Lower leg skin (tissue), 4 donors: ENCODE results near the gene MUC22. TPM values are rescaled to one million over a fixed set of nuclear protein-coding genes. Genes with fewer than 3 reads are reported as not detected.
"Not testable (repeated sequence)": the region's sequence is repeated elsewhere in the genome, so short reads cannot be mapped to it uniquely, and the experiment has no call there.

Source experiments
- DNase-seq, 2 donors: peaks; one replicate each; pipeline ENCODE4 v3.0.0-alpha.2; 2019; ENCODE audit warnings: low spot score in 2 of 2
- H3K4me3 ChIP-seq: fragments of 200-600 bp; sonication (generic); 2 replicates; pipeline ENCODE4 v1.5.1; 2017; ENCODE audit warnings: mild to moderate bottlenecking, low read depth; ENCODE audit not compliant: poor library complexity, severe bottlenecking
- POLR2A ChIP-seq, 2 donors: fragments of 450-650 bp; IDR thresholded peaks; one replicate each; pipeline ENCODE4 v1.6.1; 2016 to 2017; ENCODE audit warnings: antibody characterized with exemption in 2 of 2, mild to moderate bottlenecking in 1 of 2, moderate library complexity in 1 of 2
- WGBS, 2 donors: methylation state at CpG; one replicate each; pipeline ENCODE4 v1.1.5; 2018; 5-methylcytosine and 5-hydroxymethylcytosine counted together
- intact Hi-C: fragments of 100-400 bp; cut with DNase I; formaldehyde crosslinking; loops from one replicate; pipeline ENCODE4 v1.15.0; 2023; ENCODE audit warnings: low total_unique reads
- total RNA-seq, 4 donors: library from RNA; depleted of rRNA; stranded (reverse); fragments of >200 nt; gene quantifications; one replicate each; pipeline ENCODE4 v1.1.0, GENCODE V29; 2016
- TF ChIP-seq, protein P1 (sequence below), 3 donors: fragments of 450-650 bp; IDR thresholded peaks; one replicate each; pipeline ENCODE4 v1.5.1; 2016; ENCODE audit warnings: antibody characterized with exemption in 3 of 3, mild to moderate bottlenecking in 3 of 3, moderate library complexity in 2 of 3

MUC22 gene
- total RNA-seq, 4 donors from 2014 or later, result not detected

GRCh38 chr6:31008165-31008564 is 2.1 kb upstream of the MUC22 start:
- H3K4me3 ChIP-seq, result no peak overlapping the region
- TF ChIP-seq POLR2A (IDR thresholded peaks at IDR 0.05), result no peak
- TF ChIP-seq, protein P1, sequence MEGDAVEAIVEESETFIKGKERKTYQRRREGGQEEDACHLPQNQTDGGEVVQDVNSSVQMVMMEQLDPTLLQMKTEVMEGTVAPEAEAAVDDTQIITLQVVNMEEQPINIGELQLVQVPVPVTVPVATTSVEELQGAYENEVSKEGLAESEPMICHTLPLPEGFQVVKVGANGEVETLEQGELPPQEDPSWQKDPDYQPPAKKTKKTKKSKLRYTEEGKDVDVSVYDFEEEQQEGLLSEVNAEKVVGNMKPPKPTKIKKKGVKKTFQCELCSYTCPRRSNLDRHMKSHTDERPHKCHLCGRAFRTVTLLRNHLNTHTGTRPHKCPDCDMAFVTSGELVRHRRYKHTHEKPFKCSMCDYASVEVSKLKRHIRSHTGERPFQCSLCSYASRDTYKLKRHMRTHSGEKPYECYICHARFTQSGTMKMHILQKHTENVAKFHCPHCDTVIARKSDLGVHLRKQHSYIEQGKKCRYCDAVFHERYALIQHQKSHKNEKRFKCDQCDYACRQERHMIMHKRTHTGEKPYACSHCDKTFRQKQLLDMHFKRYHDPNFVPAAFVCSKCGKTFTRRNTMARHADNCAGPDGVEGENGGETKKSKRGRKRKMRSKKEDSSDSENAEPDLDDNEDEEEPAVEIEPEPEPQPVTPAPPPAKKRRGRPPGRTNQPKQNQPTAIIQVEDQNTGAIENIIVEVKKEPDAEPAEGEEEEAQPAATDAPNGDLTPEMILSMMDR (IDR thresholded peaks at IDR 0.05), result no peak
- DNase-seq, result no peak
- WGBS, 2 donors, result 60 to 63% methylated on average over 4 of the region's 4 CpGs
- intact Hi-C loops, result no loop called here

GRCh38 chr6:31009731-31010130 is 543 bp upstream of the MUC22 start:
- WGBS, 2 donors, result 76 to 77% methylated on average over 7 of the region's 7 CpGs
- no peak overlapping the region for H3K4me3 ChIP-seq
- TF ChIP-seq POLR2A (IDR thresholded peaks at IDR 0.05), result no peak
- TF ChIP-seq, protein P1 (IDR thresholded peaks at IDR 0.05), result no peak
- no peak for DNase-seq
- intact Hi-C loops, result no loop called here

GRCh38 chr6:31011153-31011552 is 879 bp downstream of the MUC22 start:
- H3K4me3 ChIP-seq, result no peak overlapping the region
- intact Hi-C loops, result no loop called here
- DNase-seq, result no peak
- WGBS, 2 donors, result 75 to 89% methylated on average over 6 of the region's 6 CpGs
- no peak for TF ChIP-seq POLR2A (IDR thresholded peaks at IDR 0.05)
- TF ChIP-seq, protein P1 (IDR thresholded peaks at IDR 0.05), result no peak

DNA sequence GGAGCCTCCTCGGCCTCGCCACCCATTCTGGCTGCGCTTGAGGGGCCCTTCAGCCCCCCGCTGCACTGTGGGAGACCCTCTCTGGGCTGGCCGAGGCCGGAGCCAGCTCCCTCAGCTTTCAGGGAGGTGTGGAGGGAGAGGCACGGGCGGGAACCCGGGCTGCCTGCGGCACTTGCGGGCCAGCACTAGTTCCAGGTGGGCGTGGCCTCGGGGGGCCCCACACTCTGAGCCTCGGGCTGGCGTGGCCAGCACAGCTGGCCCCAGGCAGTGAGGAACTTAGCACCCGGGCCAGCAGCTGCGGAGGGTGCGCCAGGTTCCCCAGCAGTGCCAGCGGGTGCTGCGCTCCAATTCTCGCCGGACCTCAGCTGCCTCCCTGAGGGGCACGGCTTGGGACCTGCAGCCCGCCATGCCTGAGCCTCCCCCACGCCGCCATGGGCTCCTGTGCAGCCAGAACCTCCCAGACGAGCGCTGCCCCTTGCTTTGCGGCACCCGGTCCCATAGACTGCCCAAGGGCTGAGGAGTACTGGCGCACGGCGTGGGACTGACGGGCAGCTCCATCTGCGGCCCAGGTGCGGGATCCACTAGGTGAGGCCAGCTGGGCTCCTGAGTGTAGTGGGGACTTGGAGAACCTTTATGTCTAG is 6.5 kb downstream of the MUC22 start:
- TF ChIP-seq, protein P1 (IDR thresholded peaks at IDR 0.05), result no peak
- no peak for TF ChIP-seq POLR2A (IDR thresholded peaks at IDR 0.05)
- intact Hi-C loops, result no loop called here
- no peak overlapping the region for H3K4me3 ChIP-seq
- no peak for DNase-seq
- WGBS, 2 donors, result 87 to 90% methylated on average over 14 to 21 of the region's 36 CpGs

DNA sequence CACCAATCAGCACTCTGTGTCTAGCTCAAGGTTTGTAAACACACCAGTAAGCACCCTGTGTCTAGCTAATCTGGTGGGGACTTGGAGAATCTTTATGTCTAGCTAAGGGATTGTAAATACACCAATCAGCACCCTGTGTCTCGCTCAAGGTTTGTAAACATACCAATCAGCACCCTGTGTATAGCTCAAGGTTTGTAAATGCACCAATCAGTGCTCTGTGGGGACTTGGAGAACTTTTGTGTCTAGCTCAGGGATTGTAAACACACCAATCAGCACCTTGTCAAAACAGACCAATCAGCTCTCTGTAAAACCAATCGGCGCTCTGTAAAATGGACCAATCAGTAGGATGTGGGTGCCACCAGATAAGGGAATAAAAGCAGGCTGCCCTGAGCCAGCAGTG is 7.2 kb downstream of the MUC22 start:
- DNase-seq, H3K4me3 ChIP-seq, intact Hi-C loops: not testable (repeated sequence)
- WGBS, 2 donors, result 90 to 97% methylated on average over 3 of the region's 3 CpGs

DNA sequence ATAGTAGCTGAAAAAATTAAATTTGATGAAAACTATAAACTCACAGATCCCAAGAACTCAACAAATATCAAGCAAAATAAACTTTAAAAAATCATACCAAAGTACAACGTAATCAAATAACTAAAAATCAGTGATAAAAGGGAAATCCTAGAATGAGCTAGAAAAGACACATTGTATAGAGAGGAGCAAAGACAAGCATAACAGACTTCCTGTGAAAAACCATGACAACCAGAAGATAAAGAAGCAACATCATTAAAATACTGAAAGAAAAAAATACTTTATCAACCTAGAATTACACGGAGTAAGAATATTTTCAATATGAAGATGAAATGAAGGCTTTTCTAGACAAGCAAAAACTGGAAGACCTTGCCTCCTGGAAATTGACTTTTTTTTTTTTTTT is 9.8 kb downstream of the MUC22 start:
- no peak for DNase-seq
- no peak overlapping the region for H3K4me3 ChIP-seq
- intact Hi-C loops, result no loop called here
- 57 to 69% methylated on average over 2 of the region's 2 CpGs for WGBS, 2 donors
- TF ChIP-seq, protein P1 (IDR thresholded peaks at IDR 0.05), result no peak
- TF ChIP-seq POLR2A (IDR thresholded peaks at IDR 0.05), result no peak

DNA sequence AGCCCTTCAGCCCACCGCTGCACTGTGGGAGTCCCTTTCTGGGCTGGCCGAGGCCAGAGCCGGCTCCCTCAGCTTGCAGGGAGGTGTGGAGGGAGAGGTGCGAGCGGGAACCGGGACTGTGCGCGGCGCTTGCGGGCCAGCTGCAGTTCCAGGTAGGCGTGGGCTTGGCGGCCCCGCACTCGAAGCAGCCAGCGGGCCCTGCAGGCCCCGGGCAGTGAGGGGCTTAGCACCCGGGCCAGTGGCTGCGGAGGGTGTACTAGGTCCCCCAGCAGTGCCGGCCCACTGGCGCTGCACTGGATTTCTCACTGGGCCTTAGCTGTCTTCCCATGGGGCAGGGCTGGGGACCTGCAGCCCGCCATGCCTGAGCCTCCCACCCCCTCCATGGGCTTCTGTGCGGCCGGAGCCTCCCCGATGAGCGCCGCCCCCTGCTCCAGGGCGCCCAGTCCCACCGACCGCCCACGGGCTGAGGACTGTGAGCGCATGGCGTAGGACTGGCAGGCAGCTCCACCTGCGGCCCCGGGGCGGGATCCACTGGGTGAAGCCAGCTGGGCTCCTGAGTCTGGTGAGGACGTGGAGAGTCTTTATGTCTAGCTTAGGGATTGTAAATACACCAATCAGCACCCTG is 10.5 kb downstream of the MUC22 start:
- DNase-seq, H3K4me3 ChIP-seq, intact Hi-C loops: not testable (repeated sequence)
- WGBS, 2 donors, result 76 to 83% methylated on average over 20 to 32 of the region's 36 CpGs

DNA sequence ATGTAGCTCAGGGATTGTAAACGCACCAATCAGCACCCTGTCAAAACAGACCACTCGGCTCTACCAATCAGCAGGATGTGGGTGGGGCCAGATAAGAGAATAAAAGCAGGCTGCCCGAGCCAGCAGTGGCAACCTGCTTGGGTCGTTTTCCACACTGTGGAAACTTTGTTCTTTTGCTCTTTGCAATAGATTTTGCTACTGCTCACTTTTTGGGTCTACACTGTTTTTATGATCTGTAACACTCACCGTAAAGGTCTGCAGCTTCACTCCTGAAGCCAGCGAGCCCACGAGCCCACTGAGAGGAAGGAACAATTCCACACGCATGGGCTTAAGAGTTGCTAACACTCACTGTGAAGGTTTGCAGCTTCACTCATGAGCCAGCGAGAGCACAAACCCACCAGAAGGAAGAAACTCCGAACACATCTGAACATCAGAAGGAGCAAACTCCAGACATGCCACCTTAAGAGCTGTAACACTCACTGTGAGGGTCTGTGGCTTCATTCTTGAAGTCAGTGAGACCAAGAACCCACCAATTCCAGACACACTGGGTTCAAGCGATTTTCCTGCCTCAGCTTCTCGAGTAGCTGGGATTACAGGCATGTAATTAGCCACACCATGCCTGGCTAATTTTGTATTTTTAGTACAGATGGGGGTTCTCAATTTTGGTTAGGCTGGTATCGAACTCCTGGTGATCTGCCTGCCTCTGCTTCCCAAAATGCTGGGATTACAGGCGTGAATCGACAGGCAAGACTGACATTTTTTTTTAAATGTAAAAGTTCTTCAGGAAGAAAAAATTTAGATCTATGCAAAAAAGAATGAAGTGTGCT is 11.6 kb downstream of the MUC22 start:
- 89 to 90% methylated on average over 15 of the region's 15 CpGs for WGBS, 2 donors
- DNase-seq, intact Hi-C loops, H3K4me3 ChIP-seq: not testable (repeated sequence)
